A549 (cell line): ENCODE results near the gene HAAO. TPM values are rescaled to one million over a fixed set of nuclear protein-coding genes. Genes with fewer than 3 reads are reported as not detected.

ENCODE experiments used
- ATAC-seq, 2 experiments: fragments of 200-7000 bp in 1 of 2; fragments of >200 bp in 1 of 2; cut with Nextera tagmentation in 1 of 2; cut with Tn5 transposase in 1 of 2; 3 replicates each; pipeline versions ENCODE4 v1.8.0 to v1.9.1; 2018 to 2020; ENCODE audit warnings: mild to moderate bottlenecking in 1 of 2, moderate library complexity in 1 of 2
- CTCF ChIA-PET: fragments of 300-600 bp; sonication (Branson Sonifier 250); formaldehyde crosslinking; extraction: SDS; loops from one replicate; lab custom pipeline; 2021; ENCODE audit warnings: antibody characterized with exemption, inconsistent platforms; lab: Yijun Ruan, JAX
- POLR2A ChIA-PET: fragments of 350-600 bp; formaldehyde crosslinking; extraction: SDS; loops from one replicate; lab custom pipeline; 2021; ENCODE audit warnings: antibody characterized with exemption, inconsistent platforms; lab: Yijun Ruan, JAX
- DNase-seq, 2 experiments: peaks; one replicate each; pipeline versions ENCODE4 v3.0.0 to v3.0.0-alpha.2; 2011 to 2016; ENCODE audit warnings: low read depth in 1 of 2, low spot score in 1 of 2
- FAIRE-seq: peaks from 2 replicates; lab custom pipeline; 2011; peaks lifted over from hg19 to GRCh38; lab: Jason Lieb, UNC
- H3K27ac ChIP-seq, 2 experiments: fragments of >200 bp; sonication (Bioruptor Twin); formaldehyde crosslinking; 3 replicates each; pipeline ENCODE4 v1.5.1; 2016 to 2017
- H3K4me1 ChIP-seq: fragments of >200 bp; sonication (Bioruptor Twin); formaldehyde crosslinking; 3 replicates; pipeline ENCODE4 v1.6.1; 2016
- H3K4me2 ChIP-seq: fragments of >200 bp; sonication (Bioruptor Twin); formaldehyde crosslinking; 3 replicates; pipeline ENCODE4 v1.6.1; 2016
- H3K4me3 ChIP-seq: fragments of >200 bp; sonication (Bioruptor Twin); formaldehyde crosslinking; 3 replicates; pipeline ENCODE4 v1.5.1; 2016
- H3K9me3 ChIP-seq: fragments of >200 bp; sonication (Bioruptor Twin); formaldehyde crosslinking; 3 replicates; pipeline ENCODE4 v1.6.1; 2016
- CBX2 ChIP-seq: fragments of 200-600 bp; sonication (generic); IDR thresholded peaks from 2 replicates; pipeline ENCODE4 v1.6.1; 2016; ENCODE audit warnings: low read depth, mild to moderate bottlenecking, borderline replicate concordance
- CEBPB ChIP-seq, 2 experiments: fragments of >200 bp in 1 of 2; sonication (Bioruptor Twin) in 1 of 2; formaldehyde crosslinking in 1 of 2; IDR thresholded peaks; 2 replicates each; pipeline ENCODE4 v1.6.1; 2012 to 2016
- CHD4 ChIP-seq: fragments of 200-600 bp; sonication (generic); IDR thresholded peaks from 2 replicates; pipeline ENCODE4 v1.6.1; 2016; ENCODE audit warnings: antibody characterized with exemption, mild to moderate bottlenecking, borderline replicate concordance
- ESRRA ChIP-seq: fragments of 150-350 bp; IDR thresholded peaks from 2 replicates; pipeline ENCODE4 v1.6.1; 2014; ENCODE audit warnings: mild to moderate bottlenecking, low read length, borderline replicate concordance
- FOSB ChIP-seq: fragments of 250-450 bp; sonication (Bioruptor Pico); IDR thresholded peaks from 2 replicates; pipeline ENCODE4 v1.5.0; 2020; ENCODE audit warnings: mild to moderate bottlenecking, moderate library complexity
- FOSL2 ChIP-seq, 2 experiments: fragments of 450-650 bp in 1 of 2; fragments of >200 bp in 1 of 2; sonication (Bioruptor Twin) in 1 of 2; formaldehyde crosslinking; IDR thresholded peaks; 2 replicates each; pipeline versions ENCODE4 v1.5.0 to v1.6.1; 2016 to 2020; ENCODE audit warnings: mild to moderate bottlenecking in 1 of 2, moderate library complexity in 1 of 2
- HOXA7 ChIP-seq: fragments of 250-450 bp; sonication (Bioruptor Pico); IDR thresholded peaks from 2 replicates; pipeline ENCODE4 v1.5.0; 2020; ENCODE audit warnings: mild to moderate bottlenecking, moderate library complexity
- JUNB ChIP-seq: fragments of >200 bp; sonication (Bioruptor Twin); formaldehyde crosslinking; IDR thresholded peaks from 2 replicates; pipeline ENCODE4 v1.6.1; 2016
- KDM5A ChIP-seq: fragments of 200-600 bp; sonication (generic); IDR thresholded peaks from 2 replicates; pipeline ENCODE4 v1.6.1; 2016; ENCODE audit warnings: antibody characterized with exemption, mild to moderate bottlenecking
- MYC ChIP-seq: IDR thresholded peaks from 2 replicates; pipeline ENCODE4 v1.6.1; 2012; ENCODE audit warnings: mild to moderate bottlenecking, inconsistent platforms, low read length, improper control_type of control experiment, borderline replicate concordance
- PHF8 ChIP-seq: fragments of 200-600 bp; sonication (generic); IDR thresholded peaks from 2 replicates; pipeline ENCODE4 v1.6.1; 2016; ENCODE audit warnings: low read depth, mild to moderate bottlenecking, antibody characterized with exemption, moderate library complexity, borderline replicate concordance
- POLR2AphosphoS2 ChIP-seq: conservative IDR thresholded peaks from 2 replicates; pipeline ENCODE4 v1.6.1; 2012; ENCODE audit warnings: low read length, improper control_type of control experiment, inconsistent platforms
- RAD21 ChIP-seq, 2 experiments: fragments of >200 bp in 1 of 2; sonication (Bioruptor Twin) in 1 of 2; formaldehyde crosslinking in 1 of 2; IDR thresholded peaks in 1 of 2; conservative IDR thresholded peaks in 1 of 2; 2 replicates in 1 of 2; 3 replicates in 1 of 2; pipeline ENCODE4 v1.6.1; 2012 to 2018; ENCODE audit warnings: inconsistent platforms in 1 of 2
- RCOR1 ChIP-seq: fragments of 150-350 bp; IDR thresholded peaks from 2 replicates; pipeline ENCODE4 v1.6.1; 2014; ENCODE audit warnings: antibody characterized with exemption, low read length, low read depth
- SMC3 ChIP-seq: fragments of >200 bp; sonication (Bioruptor Twin); formaldehyde crosslinking; IDR thresholded peaks from 3 replicates; pipeline ENCODE4 v1.6.1; 2018; ENCODE audit warnings: inconsistent platforms
- TFCP2L1 ChIP-seq: fragments of 250-450 bp; sonication (Bioruptor Pico); IDR thresholded peaks from 2 replicates; pipeline ENCODE4 v1.5.0; 2021; ENCODE audit warnings: mild to moderate bottlenecking
- ZFP36 ChIP-seq: fragments of 450-650 bp; IDR thresholded peaks from 2 replicates; pipeline ENCODE4 v1.6.1; 2014; ENCODE audit warnings: borderline replicate concordance; ENCODE audit not compliant: partially characterized antibody
- ZNF302 ChIP-seq: fragments of 250-450 bp; sonication (Bioruptor Pico); IDR thresholded peaks from 2 replicates; pipeline ENCODE4 v1.9.0; 2021; ENCODE audit warnings: inconsistent platforms, mild to moderate bottlenecking, moderate library complexity
- WGBS: methylation state at CpG from one replicate; pipeline ENCODE4 v1.1.6; 2017; ENCODE audit errors: missing lambda C conversion rate; 5-methylcytosine and 5-hydroxymethylcytosine counted together
- polyA plus RNA-seq, 4 experiments: library from polyadenylated mRNA; depleted of rRNA in 3 of 4; stranded (reverse); fragments of >200 nt; fragmentation: RNase III in 1 of 4; extraction: RNeasy Plus Mini Kit Qiagen cat#74134 plus additional on column Dnase treatment in 1 of 4; gene quantifications; 2 replicates in 3 of 4; 3 replicates in 1 of 4; pipeline ENCODE4 v1.2.3, GENCODE V29; 2011 to 2017
- TF ChIP-seq, protein P1 (sequence below): fragments of 450-650 bp; IDR thresholded peaks from 2 replicates; pipeline ENCODE4 v1.6.1; 2014; ENCODE audit warnings: antibody characterized with exemption
- TF ChIP-seq, protein P2 (sequence below): IDR thresholded peaks from 2 replicates; pipeline ENCODE4 v1.6.1; 2012
- TF ChIP-seq, protein P3 (sequence below): fragments of >200 bp; sonication (Bioruptor Twin); formaldehyde crosslinking; IDR thresholded peaks from 2 replicates; pipeline ENCODE4 v1.6.1; 2016
- TF ChIP-seq, protein P4 (sequence below): fragments of >200 bp; sonication (Bioruptor Twin); formaldehyde crosslinking; IDR thresholded peaks from 3 replicates; pipeline ENCODE4 v1.5.1; 2016
- TF ChIP-seq, protein P5 (sequence below): fragments of >200 bp; sonication (Bioruptor Twin); formaldehyde crosslinking; IDR thresholded peaks from 3 replicates; pipeline ENCODE4 v1.6.1; 2016
- TF ChIP-seq, protein P6 (sequence below): IDR thresholded peaks from 2 replicates; pipeline ENCODE4 v1.6.1; 2012

The HAAO gene
- polyA plus RNA-seq, 2 of the 4 experiments (the other 2 are of a cell fraction) = not detected

DNA sequence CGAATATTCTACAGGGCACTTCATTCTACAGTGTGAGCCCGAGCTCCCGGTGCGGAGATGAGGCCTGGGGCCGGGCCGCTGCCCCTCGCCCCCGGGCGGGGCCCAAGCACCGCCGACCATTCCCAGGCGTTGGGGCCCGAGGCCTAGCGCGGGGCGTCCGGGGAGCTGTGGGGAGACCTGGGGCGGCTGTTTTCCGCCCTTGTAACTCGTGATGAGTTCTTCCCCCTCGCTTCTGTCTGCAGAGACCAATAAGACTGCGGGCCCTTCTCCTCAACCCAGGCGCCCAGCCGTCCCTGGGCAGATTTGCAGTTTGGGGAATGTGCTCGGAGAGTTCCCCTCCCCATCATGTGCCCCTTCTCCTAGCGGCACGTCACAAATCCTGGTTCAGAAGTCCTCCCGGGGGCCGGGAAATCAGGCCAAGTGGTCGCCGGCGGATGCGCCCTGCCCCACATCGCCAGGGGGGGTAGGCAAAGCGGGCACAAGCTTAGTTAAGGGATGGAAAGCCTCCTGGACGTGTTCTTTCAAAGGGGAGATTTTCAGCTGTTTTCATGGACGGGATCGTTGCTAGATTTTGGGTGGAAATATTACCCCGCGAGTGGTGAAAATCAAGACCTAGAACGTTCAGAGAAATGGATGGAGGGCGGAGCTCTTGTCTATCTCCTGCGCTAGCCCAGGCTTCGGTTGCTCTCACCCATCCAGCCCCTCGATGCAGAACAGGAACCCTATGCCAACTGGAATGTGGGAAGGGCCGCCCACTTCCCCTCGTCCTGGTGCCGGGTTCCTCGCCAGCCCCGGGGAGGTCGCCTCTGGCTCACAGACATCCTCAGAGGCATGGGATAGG is 18.8 kb upstream of the HAAO start:
- CTCF ChIA-PET = interaction anchor here (0.7 to 5.7 kb wide), 9 partner anchors 8 to 775 kb away, joined by 3 to 56 read pairs (median 4); no protein-coding TSS in a partner anchor
- H3K4me3 ChIP-seq = peak overlapping the region; percentile 45
- H3K9me3 ChIP-seq = no peaks in the 10 kb centered on the region
- FAIRE-seq (no peak), ATAC-seq (peak in 1 of 2 experiments; percentile 28; a peak in 1 of 6 replicates), DNase-seq (peak in 1 of 2 experiments; percentile 32)
- H3K4me1 ChIP-seq = peaks cover 10% of the 10 kb centered on the region
- POLR2A ChIA-PET = interaction anchor here (0.6 to 2.7 kb wide), 17 partner anchors 8 to 785 kb away, joined by 3 to 24 read pairs (median 4); partner anchors contain the start of genes THADA and ZFP36L2
- no peak for TF ChIP-seq ZNF302 (CRISPR knock-in tag)
- TF ChIP-seq, protein P1, sequence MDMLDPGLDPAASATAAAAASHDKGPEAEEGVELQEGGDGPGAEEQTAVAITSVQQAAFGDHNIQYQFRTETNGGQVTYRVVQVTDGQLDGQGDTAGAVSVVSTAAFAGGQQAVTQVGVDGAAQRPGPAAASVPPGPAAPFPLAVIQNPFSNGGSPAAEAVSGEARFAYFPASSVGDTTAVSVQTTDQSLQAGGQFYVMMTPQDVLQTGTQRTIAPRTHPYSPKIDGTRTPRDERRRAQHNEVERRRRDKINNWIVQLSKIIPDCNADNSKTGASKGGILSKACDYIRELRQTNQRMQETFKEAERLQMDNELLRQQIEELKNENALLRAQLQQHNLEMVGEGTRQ = 0 out of 2 replicates have a peak, but pooled peaks have one; percentile 16
- peak overlapping the region; percentile 88 to 92 for H3K27ac ChIP-seq
- 61% methylated on average over 44 of the region's 51 CpGs for WGBS
- H3K4me2 ChIP-seq = peak overlapping the region; percentile 78

DNA sequence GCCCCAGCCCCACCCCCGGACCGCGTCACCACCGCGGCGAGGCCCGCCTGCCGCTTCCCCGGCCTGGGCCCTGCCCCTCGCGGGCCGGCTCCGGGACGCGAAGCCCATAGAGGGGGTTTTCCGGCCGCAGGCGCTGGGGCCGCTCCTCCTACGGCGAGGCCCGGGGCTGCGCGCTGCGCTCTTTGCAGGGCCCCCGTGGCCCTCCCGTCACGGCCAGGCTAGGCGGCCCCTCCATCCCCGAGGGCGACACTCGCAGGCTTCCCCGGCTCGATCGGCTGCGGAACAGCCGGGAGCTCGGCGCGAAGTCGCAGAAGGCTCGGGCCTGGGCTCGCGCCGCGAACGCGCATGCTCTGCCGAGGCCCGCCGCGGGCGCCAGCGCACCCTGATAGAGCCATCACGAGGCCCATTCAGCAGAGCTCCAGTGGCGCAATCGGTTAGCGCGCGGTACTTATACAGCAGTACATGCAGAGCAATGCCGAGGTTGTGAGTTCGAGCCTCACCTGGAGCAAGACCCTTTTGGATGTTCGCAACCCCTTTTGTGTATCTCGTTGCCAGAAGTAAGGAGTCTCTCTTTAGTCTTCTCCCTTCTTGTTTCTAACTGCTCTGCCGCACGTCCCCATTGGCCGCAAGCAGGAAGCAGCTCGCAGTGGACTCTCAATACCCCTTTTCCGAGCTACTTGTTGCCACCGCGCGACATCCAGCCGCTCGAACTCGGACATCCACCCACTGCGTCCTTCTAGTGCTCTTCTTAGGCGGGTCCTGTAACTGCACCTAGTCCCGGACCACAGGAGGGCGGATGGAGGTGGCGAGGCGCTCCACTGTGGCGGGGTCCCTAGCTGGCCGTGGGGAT is 18.0 kb upstream of the HAAO start:
- Histone ChIP-seq H3K4me1 (peaks cover 10% of the 10 kb centered on the region), H3K4me3 (peak overlapping the region; percentile 45), H3K9me3 (no peaks in the 10 kb centered on the region), H3K27ac (peak overlapping the region; percentile 88 to 92), H3K4me2 (peak overlapping the region; percentile 78)
- ATAC-seq (peak; percentile 84 to 88), DNase-seq (peak; percentile 92 to 98), FAIRE-seq (no peak)
- ChIA-PET CTCF (interaction anchor here (0.6 to 5.7 kb wide), 17 partner anchors 9 to 776 kb away, joined by 3 to 56 read pairs (median 4); no protein-coding TSS in a partner anchor), POLR2A (interaction anchor here (0.6 to 2.7 kb wide), 23 partner anchors 9 to 802 kb away, joined by 3 to 24 read pairs (median 4); partner anchors contain the start of genes THADA and ZFP36L2)
- WGBS = 4% methylated on average over 38 of the region's 83 CpGs
- TF ChIP-seq HOXA7 (CRISPR knock-in tag) = no peak
- peak; percentile 88 to 93 for TF ChIP-seq CEBPB (IDR thresholded peaks at IDR 0.05)
- no peak for TF ChIP-seq CHD4
- TF ChIP-seq, protein P2, sequence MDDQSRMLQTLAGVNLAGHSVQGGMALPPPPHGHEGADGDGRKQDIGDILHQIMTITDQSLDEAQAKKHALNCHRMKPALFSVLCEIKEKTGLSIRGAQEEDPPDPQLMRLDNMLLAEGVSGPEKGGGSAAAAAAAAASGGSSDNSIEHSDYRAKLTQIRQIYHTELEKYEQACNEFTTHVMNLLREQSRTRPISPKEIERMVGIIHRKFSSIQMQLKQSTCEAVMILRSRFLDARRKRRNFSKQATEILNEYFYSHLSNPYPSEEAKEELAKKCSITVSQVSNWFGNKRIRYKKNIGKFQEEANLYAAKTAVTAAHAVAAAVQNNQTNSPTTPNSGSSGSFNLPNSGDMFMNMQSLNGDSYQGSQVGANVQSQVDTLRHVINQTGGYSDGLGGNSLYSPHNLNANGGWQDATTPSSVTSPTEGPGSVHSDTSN = no peak
- TF ChIP-seq ZFP36 = no peak
- TF ChIP-seq, protein P3, sequence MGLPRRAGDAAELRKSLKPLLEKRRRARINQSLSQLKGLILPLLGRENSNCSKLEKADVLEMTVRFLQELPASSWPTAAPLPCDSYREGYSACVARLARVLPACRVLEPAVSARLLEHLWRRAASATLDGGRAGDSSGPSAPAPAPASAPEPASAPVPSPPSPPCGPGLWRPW = no peak
- no peak for TF ChIP-seq FOSB
- TF ChIP-seq SMC3 = no peak; the same call in 2 of the 3 replicates
- TF ChIP-seq FOSL2 (IDR thresholded peaks at IDR 0.05) = no peak
- no peak for TF ChIP-seq FOSL2 (CRISPR knock-in tag; IDR thresholded peaks at IDR 0.05)
- TF ChIP-seq RAD21 (conservative IDR thresholded peaks at IDR 0.05 in 1 of 2, IDR thresholded peaks at IDR 0.05 in 1 of 2) = 0 out of 5 replicates have a peak, but pooled peaks of 1 of the 2 experiments have one; percentile 8
- TF ChIP-seq PHF8 = peak; percentile 100
- no peak for TF ChIP-seq CBX2
- TF ChIP-seq TFCP2L1 (CRISPR knock-in tag) = peak; percentile 89; the same call in 1 of the 2 replicates
- no peak for TF ChIP-seq POLR2AphosphoS2
- TF ChIP-seq ESRRA = no peak
- no peak for TF ChIP-seq KDM5A
- TF ChIP-seq JUNB = no peak
- TF ChIP-seq, protein P4, sequence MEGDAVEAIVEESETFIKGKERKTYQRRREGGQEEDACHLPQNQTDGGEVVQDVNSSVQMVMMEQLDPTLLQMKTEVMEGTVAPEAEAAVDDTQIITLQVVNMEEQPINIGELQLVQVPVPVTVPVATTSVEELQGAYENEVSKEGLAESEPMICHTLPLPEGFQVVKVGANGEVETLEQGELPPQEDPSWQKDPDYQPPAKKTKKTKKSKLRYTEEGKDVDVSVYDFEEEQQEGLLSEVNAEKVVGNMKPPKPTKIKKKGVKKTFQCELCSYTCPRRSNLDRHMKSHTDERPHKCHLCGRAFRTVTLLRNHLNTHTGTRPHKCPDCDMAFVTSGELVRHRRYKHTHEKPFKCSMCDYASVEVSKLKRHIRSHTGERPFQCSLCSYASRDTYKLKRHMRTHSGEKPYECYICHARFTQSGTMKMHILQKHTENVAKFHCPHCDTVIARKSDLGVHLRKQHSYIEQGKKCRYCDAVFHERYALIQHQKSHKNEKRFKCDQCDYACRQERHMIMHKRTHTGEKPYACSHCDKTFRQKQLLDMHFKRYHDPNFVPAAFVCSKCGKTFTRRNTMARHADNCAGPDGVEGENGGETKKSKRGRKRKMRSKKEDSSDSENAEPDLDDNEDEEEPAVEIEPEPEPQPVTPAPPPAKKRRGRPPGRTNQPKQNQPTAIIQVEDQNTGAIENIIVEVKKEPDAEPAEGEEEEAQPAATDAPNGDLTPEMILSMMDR = peak; percentile 3; the same call in 1 of the 3 replicates
- no peak; the same call in 1 of the 2 replicates for TF ChIP-seq RCOR1
- peak; percentile 90; the same call in 1 of the 2 replicates for TF ChIP-seq MYC
- TF ChIP-seq, protein P5, sequence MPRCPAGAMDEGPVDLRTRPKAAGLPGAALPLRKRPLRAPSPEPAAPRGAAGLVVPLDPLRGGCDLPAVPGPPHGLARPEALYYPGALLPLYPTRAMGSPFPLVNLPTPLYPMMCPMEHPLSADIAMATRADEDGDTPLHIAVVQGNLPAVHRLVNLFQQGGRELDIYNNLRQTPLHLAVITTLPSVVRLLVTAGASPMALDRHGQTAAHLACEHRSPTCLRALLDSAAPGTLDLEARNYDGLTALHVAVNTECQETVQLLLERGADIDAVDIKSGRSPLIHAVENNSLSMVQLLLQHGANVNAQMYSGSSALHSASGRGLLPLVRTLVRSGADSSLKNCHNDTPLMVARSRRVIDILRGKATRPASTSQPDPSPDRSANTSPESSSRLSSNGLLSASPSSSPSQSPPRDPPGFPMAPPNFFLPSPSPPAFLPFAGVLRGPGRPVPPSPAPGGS = peak; percentile 90; the same call in 2 of the 3 replicates
- TF ChIP-seq, protein P6, sequence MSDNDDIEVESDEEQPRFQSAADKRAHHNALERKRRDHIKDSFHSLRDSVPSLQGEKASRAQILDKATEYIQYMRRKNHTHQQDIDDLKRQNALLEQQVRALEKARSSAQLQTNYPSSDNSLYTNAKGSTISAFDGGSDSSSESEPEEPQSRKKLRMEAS = peak; percentile 77
